Adipocyte (in vitro differentiated cells): ENCODE measurements around the gene TARBP2.

ENCODE experiments used
- DNase-seq: peaks from one replicate; pipeline ENCODE4 v3.0.0-alpha.2; 2015; ENCODE audit warnings: low read depth
- H3K27me3 ChIP-seq: replicated peaks from 2 replicates; pipeline ENCODE4 v1.7.0; 2013; ENCODE audit warnings: mild to moderate bottlenecking, low read length, moderate library complexity; ENCODE audit not compliant: control insufficient read depth, insufficient read depth
- H3K36me3 ChIP-seq: 2 replicates; pipeline ENCODE4 v1.7.0; 2013; ENCODE audit warnings: low read length, mild to moderate bottlenecking, moderate library complexity; ENCODE audit not compliant: control insufficient read depth, insufficient read depth, severe bottlenecking
- H3K4me1 ChIP-seq: 2 replicates; pipeline ENCODE4 v1.7.0; 2013; ENCODE audit warnings: mild to moderate bottlenecking, low read length, moderate library complexity; ENCODE audit not compliant: control insufficient read depth, insufficient read depth
- H3K4me3 ChIP-seq: 2 replicates; pipeline ENCODE4 v1.7.0; 2013; ENCODE audit warnings: mild to moderate bottlenecking, low read length, moderate library complexity
- H3K9ac ChIP-seq: 2 replicates; pipeline ENCODE4 v1.7.0; 2013; ENCODE audit warnings: mild to moderate bottlenecking, low read length, moderate library complexity
- H3K9me3 ChIP-seq: 2 replicates; pipeline ENCODE4 v1.7.0; 2013; ENCODE audit warnings: mild to moderate bottlenecking, low read length, moderate library complexity; ENCODE audit not compliant: control insufficient read depth

TARBP2 gene

DNA sequence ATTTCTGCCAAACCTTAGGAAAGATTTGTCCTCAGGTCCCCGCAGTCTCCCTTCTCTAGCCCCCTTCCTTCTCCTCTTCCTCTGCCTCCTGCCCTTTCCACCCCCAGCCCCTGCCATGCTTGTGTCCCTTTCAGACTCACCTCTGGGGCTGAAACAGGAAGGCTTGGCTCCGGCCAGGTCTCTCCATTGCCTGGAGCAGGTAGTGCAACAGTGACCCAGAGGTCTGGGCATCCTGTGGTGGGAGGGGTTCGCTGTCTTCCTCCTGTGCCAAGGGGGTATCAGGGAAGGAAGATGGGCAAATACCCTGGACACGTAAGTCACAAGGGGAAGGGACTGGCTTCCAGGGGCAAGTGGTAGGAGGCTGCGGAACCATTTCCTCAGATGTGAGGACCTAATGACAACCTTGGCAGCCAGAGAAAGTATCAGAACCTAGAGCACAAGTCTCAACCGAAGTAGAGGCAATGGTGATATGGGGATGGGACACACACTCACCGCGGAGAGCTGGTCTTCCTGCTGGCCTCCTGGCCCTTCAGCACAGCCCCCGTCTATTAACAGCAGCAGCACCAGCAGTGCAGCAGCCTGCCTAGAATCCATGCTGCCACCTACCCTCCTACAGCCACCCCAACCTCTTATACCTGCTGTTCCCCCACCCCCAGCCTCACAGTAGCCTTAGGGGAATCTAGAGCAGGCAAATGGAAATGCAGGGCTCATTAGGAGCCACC is 6.0 kb downstream of the TARBP2 start, which contains the start of gene NPFF:
NPFF (minus strand) TSS at position 604 of the 722 bp plus-strand sequence; CDS start at position 594, 10 bp downstream.
- Histone ChIP-seq H3K36me3 (peaks cover 42% of the 10 kb centered on the region), H3K27me3 (no peaks in the 10 kb centered on the region), H3K4me3 (no peak within 1 kb of the TSS), H3K9me3 (no peaks in the 10 kb centered on the region), H3K9ac (peak within 1 kb of the TSS; percentile 78), H3K4me1 (peaks cover 40% of the 10 kb centered on the region)
- no peak for DNase-seq

DNA sequence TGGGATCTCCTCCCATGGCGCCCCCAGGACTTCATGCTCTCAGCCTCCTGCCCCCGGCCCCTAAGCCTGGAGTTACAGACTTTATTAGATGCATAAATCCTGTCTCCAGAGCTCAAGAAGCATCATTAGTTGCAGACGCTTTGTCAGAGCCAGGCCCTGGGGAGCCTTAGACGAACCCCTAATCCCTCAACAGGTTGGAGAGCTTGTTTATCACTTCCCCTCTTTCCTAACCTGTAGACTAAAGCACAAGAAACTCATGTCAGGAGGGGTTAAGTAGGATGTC is 6.5 kb downstream of the TARBP2 start:
- DNase-seq, result no peak
- Histone ChIP-seq H3K9ac (peak overlapping the region; percentile 4), H3K27me3 (no peaks in the 10 kb centered on the region), H3K4me3 (no peak overlapping the region), H3K36me3 (peaks cover 47% of the 10 kb centered on the region), H3K4me1 (peaks cover 37% of the 10 kb centered on the region), H3K9me3 (no peaks in the 10 kb centered on the region)

- H3K9ac ChIP-seq, result no peak overlapping the region
- H3K27me3 ChIP-seq, result no peaks in the 10 kb centered on the region
- H3K4me3 ChIP-seq, result no peak overlapping the region
- H3K4me1 ChIP-seq, result peaks cover 26% of the 10 kb centered on the region
- no peaks in the 10 kb centered on the region for H3K9me3 ChIP-seq
- DNase-seq, result peak; percentile 90
- peaks cover 54% of the 10 kb centered on the region for H3K36me3 ChIP-seq
Observed at GRCh38 chr12:53508534-53509170, 7.6 kb downstream of the TARBP2 start.

- peaks cover 68% of the 10 kb centered on the region for H3K36me3 ChIP-seq
- no peak overlapping the region for H3K9ac ChIP-seq
- DNase-seq, result no peak
- H3K27me3 ChIP-seq, result no peaks in the 10 kb centered on the region
- peaks cover 16% of the 10 kb centered on the region for H3K4me1 ChIP-seq
- H3K4me3 ChIP-seq, result no peak overlapping the region
- H3K9me3 ChIP-seq, result no peaks in the 10 kb centered on the region
Observed at GRCh38 chr12:53510181-53510812, 9.2 kb downstream of the TARBP2 start.

DNA sequence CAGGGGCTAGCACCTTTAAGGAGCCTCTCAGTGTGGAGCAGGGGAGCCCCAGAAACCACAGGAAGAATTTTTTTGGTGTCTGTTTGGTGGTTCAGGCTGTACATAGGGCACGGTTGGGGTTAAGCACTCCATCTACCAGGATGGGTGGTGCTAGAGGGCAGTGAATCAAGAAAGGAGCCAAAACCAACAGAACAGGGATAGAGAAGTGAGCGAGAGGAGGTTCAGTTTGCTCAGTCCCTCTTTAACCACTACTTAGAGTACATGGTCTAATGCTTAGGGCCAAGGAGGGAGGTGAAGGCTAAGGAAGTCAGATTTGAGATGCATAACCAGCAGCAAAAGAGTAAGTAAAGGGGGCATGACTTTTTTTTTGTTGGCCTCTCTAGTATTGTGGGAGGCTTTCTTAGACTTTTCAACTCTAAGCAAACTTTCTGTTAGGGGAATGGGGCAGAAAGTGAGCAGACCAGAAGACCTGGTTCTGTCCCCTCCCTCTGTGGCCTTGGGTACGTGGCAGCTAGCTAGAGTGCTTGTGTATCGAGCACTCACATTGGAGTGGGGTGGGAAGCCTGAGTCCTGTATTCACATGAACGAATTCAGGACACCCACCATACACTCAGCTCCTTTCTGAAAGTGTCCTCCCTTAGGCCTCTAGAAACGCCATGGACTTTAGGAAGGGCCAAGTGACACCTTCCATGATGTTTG is 12.8 kb downstream of the TARBP2 start:
- H3K9me3 ChIP-seq, result no peaks in the 10 kb centered on the region
- peak overlapping the region; percentile 5 for H3K9ac ChIP-seq
- H3K4me1 ChIP-seq, result peaks cover 10% of the 10 kb centered on the region
- H3K36me3 ChIP-seq, result peaks cover 77% of the 10 kb centered on the region
- H3K27me3 ChIP-seq, result no peaks in the 10 kb centered on the region
- no peak overlapping the region for H3K4me3 ChIP-seq
- no peak for DNase-seq

DNA sequence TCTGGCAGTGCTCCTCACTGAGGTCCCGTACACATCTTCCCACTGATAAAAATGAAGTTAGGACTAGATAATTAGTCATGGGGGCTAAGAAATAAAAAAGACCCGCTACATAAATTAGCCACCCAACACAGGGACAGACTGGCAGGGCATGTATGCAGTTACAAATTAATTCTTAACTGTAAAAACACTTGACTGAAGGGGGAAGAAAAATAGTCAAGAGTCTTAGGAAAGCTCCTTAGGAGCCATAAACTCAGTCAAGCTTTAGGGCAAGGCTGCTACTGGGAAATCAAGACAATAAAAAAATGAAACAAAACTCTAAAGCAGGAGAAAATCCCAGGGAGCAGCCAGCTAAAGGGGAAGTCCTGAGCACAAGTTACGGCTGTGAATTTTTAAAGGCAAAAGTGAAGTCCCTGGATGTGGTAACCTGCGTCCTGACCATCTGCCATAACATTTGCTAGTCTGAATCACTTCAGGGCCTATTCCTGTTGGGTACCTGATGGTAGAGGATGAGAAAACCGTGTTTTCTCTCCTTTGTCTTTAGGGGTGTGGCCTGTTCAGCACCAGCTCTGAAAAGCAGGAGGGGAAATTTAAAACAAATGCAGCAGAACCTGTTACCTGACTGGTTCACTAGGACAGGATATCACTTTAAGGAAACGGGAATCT is 13.7 kb downstream of the TARBP2 start:
- H3K9ac ChIP-seq, result no peak overlapping the region
- H3K9me3 ChIP-seq, result no peaks in the 10 kb centered on the region
- H3K4me3 ChIP-seq, result no peak overlapping the region
- no peaks in the 10 kb centered on the region for H3K27me3 ChIP-seq
- no peak for DNase-seq
- peaks cover 10% of the 10 kb centered on the region for H3K4me1 ChIP-seq
- H3K36me3 ChIP-seq, result peaks cover 81% of the 10 kb centered on the region

- H3K36me3 ChIP-seq, result peaks cover 86% of the 10 kb centered on the region
- H3K9me3 ChIP-seq, result no peaks in the 10 kb centered on the region
- no peaks in the 10 kb centered on the region for H3K27me3 ChIP-seq
- peaks cover 10% of the 10 kb centered on the region for H3K4me1 ChIP-seq
- no peak for DNase-seq
- no peak overlapping the region for H3K4me3 ChIP-seq
- H3K9ac ChIP-seq, result no peak overlapping the region
Observed at GRCh38 chr12:53515291-53515680, 14.2 kb downstream of the TARBP2 start.

GRCh38 chr12:53516758-53517455 is 15.8 kb downstream of the TARBP2 start:
- no peak for DNase-seq
- H3K27me3 ChIP-seq, result no peaks in the 10 kb centered on the region

GRCh38 chr12:53518381-53518780 is 17.3 kb downstream of the TARBP2 start:
- no peak for DNase-seq
- Histone ChIP-seq H3K4me3 (no peak overlapping the region), H3K4me1 (peaks cover 10% of the 10 kb centered on the region), H3K9ac (no peak overlapping the region), H3K9me3 (no peaks in the 10 kb centered on the region), H3K27me3 (no peaks in the 10 kb centered on the region), H3K36me3 (peaks cover 87% of the 10 kb centered on the region)

More at GRCh38 chr12:53516758-53517455, 15.8 kb downstream of the TARBP2 start:
- no peaks in the 10 kb centered on the region for H3K9me3 ChIP-seq
- H3K4me1 ChIP-seq, result peaks cover 10% of the 10 kb centered on the region
- H3K4me3 ChIP-seq, result no peak overlapping the region
- H3K9ac ChIP-seq, result no peak overlapping the region
- peaks cover 87% of the 10 kb centered on the region for H3K36me3 ChIP-seq

- Histone ChIP-seq H3K9ac (no peak overlapping the region), H3K27me3 (no peaks in the 10 kb centered on the region), H3K36me3 (peaks cover 72% of the 10 kb centered on the region), H3K9me3 (no peaks in the 10 kb centered on the region), H3K4me1 (no peaks in the 10 kb centered on the region), H3K4me3 (no peak overlapping the region)
- no peak for DNase-seq
Observed at GRCh38 chr12:53523131-53523530, 22.0 kb downstream of the TARBP2 start.
